Ramos (cell line): ENCODE measurements around the gene SMG6.

Experiments used
- in situ Hi-C: fragments of 300-500 bp; cut with MboI; formaldehyde crosslinking; loops from one replicate; pipeline ENCODE4 v1.14.3; 2022; ENCODE audit warnings: low sequenced_read_pairs; ENCODE audit not compliant: unreplicated experiment

Gene SMG6

GRCh38 chr17:2238432-2239169 is 65.0 kb downstream of the SMG6 start:
- in situ Hi-C loops, result no loop called here

DNA sequence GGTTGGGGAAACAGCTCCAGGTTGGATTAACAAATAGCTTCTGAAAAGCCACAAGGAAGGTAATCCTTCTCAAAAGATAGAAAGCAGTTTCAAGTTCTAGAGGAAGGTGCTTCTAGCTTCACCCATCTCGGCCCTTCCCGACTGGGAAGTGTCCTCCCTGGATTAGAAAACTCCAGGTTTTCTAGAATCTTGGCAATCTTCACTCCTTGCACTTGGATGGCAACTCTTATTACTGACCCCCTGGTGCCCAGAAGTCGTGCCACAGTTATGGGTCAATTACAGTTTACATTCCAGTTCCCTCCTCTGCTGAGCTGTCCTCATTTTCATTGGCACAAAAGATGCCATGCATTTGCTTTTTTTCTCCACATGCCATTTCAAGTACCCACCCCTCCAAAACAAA is 65.6 kb downstream of the SMG6 start:
- in situ Hi-C loops, result no loop called here

GRCh38 chr17:2237521-2237921 is 66.1 kb downstream of the SMG6 start:
- in situ Hi-C loops, result no loop called here

DNA sequence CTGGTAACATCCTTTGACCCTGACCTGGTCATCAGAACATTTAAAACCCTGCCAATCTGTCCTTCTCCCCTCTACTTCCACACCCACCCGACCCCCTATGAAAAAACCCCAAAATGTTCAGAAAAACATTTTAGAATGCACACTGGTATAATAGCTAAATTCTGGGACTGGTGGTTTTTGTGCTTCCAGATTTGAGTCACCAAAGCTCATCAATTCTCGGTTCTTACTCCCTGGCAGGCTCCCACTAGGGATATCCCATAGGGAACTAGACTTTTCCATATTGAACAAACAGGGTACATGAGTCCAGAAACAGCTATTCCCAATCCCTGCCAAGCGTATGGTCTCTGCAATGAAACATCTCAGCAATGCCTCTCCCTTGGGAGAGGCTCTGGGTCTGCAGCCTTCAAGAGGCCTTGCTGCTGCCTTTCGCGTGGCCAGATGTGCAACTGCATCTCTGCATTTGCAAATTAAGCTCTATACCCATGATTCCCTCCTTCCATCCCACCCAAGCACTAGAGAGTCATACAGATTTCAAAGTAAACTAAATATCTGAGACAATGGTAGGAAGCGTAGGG is 67.7 kb downstream of the SMG6 start:
- in situ Hi-C loops, result no loop called here

DNA sequence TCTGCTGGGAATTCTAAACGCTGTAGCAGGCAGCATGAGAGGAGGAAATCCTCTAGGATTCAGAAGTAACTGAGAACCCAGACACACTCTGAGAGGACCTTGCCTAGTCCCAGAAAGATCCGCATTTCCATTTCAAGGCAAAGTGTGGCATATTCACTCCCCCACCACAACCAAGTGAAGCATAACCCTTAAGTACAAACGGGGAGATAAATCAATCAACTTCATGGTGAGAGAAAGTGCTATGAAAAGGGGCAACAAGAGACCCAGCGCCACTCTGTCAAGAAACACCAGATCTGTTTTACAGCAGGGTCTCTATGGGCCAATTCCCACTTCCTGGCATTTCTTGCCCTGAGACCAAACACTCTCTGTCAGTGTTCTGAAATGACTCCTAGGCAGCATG is 68.3 kb downstream of the SMG6 start:
- in situ Hi-C loops, result no loop called here

DNA sequence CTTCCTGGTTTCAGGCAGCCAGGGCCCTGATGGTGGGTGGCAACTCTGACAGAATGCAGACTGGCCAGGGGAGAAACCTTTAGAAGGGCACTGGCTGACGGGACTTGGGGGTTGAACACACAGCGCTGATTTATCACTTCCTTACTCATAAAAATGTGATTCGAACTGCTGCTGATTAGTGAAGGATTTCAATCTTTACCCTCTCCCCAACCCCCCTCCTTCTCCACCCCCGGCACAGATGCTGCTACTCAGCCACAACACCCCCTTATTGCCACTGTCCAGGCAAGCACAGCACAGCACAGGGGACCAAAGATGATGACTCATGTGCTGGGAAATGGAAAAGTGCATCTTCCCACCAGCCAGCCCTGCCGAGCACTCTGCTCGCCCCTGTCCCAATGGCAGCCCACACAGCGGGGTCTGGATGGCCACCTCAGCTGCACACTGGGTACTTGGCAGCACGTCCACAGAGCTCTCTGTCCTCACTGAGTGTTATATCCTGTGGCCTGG is 70.1 kb downstream of the SMG6 start:
- in situ Hi-C loops, result no loop called here

DNA sequence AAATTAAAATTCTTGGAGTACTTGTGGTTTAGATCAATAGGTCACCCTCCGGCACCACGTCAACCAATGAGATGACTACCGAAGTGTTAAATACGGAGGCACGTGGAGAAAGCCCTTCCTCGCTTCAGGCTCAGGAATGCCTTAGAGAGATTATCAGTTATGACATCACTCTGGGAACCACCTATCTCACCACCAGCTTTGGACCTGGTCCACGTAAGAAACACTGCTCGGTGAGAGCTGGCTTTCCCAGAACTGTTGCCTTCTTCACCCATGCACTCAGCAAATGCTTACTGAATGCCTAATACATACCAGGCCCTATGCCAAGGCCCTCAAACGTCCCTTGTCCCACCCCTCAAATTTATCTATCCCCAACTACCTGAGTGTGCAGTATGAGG is 71.3 kb downstream of the SMG6 start:
- in situ Hi-C loops, result no loop called here

DNA sequence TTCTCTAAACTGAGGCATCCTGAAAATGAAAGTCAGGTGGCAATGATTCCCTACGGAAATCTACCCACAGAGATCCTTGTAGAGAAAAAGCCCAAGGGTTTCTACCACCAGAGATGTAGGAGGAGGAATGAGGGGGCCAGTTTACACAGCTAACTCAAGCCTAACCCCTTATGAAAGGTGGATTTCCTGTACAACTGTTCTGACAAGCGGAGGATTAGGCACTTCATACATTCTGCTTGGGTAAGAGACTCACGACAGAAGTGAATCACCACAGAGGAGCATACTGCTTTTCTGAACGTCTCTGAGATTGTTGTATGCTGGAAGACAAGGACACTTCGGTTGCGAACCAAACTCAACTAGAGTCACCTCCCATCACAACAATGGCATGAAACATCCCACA is 72.7 kb downstream of the SMG6 start:
- in situ Hi-C loops, result no loop called here

DNA sequence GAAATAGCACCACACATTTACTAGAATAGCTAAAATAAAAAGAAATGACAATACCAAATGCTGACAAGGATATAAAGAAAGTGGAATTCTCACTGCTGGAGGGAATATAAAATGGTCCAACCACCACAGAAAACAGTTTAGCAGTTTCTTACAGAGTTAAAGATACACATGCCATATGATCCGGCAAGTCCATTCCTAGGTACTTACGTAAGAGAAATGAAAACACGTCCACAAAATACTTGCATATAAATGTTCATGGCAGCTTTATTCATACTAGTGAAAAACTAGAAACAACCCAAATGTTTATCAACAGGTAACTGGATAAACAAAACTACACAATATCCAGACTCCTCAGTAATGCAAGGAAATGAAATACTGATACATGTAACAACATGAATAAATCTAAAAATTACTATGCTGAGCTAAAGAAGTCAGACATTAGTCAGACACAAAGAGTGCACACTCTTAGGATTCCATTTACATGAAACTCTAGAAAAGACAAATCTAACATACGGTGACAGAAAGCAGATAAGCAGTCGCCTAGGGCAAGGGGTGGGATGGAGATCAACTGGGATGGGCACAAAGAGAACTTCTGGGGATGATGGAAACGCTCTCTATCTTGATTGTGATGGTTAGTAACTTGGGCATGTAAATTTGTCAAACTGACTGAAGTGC is 76.4 kb downstream of the SMG6 start:
- in situ Hi-C loops, result no loop called here

- in situ Hi-C loops, result no loop called here
Measured at GRCh38 chr17:2223617-2223927, 80.0 kb downstream of the SMG6 start.

GRCh38 chr17:2222901-2223616 is 80.5 kb downstream of the SMG6 start:
- in situ Hi-C loops, result no loop called here

DNA sequence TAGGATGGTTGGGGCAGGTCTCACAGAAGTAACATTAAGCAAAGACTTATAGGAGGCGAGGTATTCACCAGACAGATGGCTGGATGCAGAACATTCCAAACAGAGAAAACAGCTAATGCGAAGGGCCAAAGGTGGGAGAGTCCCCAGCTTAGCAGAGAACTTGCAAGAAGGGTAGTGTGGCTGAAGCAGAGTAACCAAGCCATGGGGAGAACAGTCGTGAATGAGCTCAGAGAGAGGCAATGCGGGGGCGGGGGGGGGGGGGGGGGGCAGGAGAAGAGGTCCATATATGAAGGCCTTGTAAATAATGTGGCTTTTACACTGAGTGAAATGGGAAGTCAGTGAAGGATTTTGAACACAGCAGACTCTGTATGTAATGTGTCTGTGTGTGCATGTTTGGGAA is 81.3 kb downstream of the SMG6 start:
- in situ Hi-C loops, result no loop called here

GRCh38 chr17:2218426-2218825 is 85.2 kb downstream of the SMG6 start:
- in situ Hi-C loops, result no loop called here

GRCh38 chr17:2215616-2216364 is 87.8 kb downstream of the SMG6 start:
- in situ Hi-C loops, result no loop called here

- in situ Hi-C loops, result no loop called here
Measured at GRCh38 chr17:2214929-2215615, 88.5 kb downstream of the SMG6 start.

GRCh38 chr17:2214047-2214928 is 89.3 kb downstream of the SMG6 start:
- in situ Hi-C loops, result no loop called here

GRCh38 chr17:2213291-2213960 is 90.2 kb downstream of the SMG6 start:
- in situ Hi-C loops, result no loop called here

GRCh38 chr17:2212400-2212981 is 91.1 kb downstream of the SMG6 start:
- in situ Hi-C loops, result no loop called here
